GM19240 (cell line): ENCODE data around the gene SPON1.
"Not testable (repeated sequence)": the region's sequence is repeated elsewhere in the genome, so short reads cannot be mapped to it uniquely, and the experiment has no call there.

ENCODE experiments used
- DNase-seq: peaks from one replicate; pipeline ENCODE4 v3.0.0; 2011; ENCODE audit warnings: low spot score; ENCODE audit not compliant: insufficient read length

The SPON1 gene

DNA sequence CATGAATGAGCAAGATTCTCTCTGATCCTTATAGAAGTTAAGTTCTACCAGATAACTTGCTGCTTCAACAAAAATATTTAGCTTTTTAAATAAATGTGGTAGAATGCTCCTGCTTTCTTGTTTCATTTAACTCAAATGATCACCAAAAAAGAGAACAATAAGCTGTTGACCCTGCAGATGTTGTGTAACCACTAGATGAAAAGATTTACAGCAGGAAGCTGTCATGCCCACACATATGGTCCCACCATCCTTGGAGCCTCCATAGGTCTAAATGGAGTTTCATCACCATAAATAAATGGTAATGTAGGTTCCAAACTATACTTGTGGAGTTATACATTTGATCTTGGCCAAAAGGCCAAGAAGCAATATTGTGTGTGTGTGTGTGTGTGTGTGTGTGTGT is 277.7 kb downstream of the SPON1 start:
- no peak for DNase-seq

DNA sequence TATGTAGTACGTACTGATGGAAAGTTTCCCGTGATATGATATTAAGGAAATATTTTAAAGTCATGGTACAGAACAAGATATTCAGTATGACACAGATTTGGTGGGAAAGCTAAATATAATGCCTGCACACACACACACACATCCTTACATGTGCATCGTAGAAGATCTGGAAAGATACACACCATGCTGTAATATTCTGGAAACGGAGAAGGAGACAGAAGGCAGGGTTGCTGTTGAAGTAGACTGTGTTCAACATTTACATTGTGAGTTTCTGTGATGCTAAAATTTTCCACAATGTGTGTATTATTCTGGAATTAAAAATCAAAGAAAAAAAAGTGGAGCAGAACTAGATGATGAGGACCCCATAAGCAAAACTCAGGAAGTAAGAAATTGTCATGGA is 278.4 kb downstream of the SPON1 start:
- DNase-seq = no peak

DNA sequence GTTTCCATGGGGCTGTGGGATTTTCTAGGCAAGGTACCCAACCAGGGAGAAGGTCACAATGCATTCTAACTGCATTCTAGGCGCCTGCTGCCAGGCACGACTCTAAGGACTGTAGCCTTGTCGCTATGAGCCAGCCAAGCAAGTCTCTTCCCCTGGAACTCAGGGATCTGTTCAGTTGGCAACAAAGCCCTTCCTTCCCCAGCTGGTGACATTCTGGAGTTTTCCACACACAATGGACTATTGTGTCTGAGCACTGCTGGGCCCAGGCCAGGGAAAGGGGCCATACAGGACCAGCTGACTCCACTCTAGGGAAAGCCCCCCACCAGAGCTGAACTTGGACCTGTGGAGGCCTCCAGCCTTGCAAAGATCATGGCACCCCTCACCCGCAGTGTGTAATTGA is 279.7 kb downstream of the SPON1 start:
- no peak for DNase-seq

DNA sequence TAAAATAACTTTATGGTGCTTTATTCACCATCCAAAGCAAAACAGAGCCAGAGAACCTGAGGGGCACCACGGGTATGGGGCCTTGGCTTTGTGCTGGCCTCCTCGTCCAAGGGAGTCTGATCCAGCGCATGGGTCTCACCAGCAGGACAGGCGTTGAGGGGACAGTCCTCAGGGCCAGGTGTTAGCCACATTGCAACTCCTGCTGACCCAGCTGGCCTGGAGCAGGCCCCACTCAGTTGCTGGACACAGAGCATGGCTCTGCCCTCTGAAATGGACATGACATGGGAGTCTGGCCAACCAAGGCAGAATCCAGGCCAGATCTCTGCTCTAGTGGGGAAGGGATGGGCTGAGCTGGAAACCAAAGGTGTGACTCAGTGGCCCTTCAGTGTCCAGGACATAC is 280.2 kb downstream of the SPON1 start:
- DNase-seq = no peak

DNA sequence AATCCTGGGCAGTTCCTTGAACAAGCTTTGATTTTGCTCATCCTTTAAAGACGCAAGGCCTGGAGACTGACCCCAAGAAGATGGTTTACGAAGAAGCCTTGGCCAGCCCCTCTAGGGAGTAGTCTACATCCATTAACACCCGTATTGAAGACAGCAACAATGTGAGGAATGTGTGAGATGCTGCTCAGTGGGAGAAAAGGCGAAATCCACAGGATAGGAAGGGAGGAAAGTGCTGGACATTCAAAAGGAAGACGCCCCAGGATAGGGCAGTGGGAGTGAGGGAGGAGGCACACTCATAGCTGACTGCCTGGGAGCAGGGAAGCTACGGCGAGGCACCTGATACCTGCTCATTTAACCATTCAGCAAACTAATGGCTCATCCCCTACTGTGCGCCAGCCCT is 282.4 kb downstream of the SPON1 start:
- no peak for DNase-seq

DNA sequence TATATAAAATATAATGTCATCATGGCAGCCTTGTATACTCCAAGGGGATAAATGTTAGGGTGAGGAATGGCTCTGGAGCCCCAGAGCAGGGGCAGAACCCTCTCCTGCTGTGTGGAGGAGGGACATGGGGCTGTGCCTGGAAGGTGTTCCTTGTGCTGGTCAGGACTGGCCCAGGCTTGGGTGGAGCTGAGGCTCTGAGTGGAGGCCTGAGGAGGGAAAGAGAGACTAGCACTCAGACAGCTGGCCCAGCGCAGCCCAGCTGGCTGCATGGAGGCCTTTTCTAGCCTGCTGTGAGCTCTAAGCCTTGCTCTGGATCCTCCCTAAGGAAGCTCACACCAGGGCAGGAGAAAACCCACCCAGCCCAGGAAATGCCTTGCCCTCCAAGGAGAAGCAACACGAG is 282.9 kb downstream of the SPON1 start:
- no peak for DNase-seq

DNA sequence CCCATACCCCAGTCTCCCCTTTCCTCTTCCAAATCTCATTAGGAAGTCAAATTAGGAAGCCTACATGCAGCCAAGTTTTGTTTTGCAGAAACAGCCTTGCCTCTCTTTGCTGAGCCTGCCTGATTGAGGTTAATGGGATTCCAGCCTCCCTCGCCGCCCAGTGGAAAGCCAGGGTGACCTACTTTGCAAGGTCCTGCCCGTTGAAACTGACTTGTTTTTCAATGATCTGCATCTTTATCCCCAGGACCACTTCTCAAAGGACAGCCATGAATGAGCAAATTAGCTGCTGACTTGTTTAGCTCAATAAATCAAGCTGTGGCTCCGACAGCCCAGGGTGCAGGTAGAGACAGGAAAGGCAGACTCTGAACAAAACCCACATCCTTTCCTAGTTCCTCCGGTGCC is 286.1 kb downstream of the SPON1 start:
- DNase-seq = no peak

DNA sequence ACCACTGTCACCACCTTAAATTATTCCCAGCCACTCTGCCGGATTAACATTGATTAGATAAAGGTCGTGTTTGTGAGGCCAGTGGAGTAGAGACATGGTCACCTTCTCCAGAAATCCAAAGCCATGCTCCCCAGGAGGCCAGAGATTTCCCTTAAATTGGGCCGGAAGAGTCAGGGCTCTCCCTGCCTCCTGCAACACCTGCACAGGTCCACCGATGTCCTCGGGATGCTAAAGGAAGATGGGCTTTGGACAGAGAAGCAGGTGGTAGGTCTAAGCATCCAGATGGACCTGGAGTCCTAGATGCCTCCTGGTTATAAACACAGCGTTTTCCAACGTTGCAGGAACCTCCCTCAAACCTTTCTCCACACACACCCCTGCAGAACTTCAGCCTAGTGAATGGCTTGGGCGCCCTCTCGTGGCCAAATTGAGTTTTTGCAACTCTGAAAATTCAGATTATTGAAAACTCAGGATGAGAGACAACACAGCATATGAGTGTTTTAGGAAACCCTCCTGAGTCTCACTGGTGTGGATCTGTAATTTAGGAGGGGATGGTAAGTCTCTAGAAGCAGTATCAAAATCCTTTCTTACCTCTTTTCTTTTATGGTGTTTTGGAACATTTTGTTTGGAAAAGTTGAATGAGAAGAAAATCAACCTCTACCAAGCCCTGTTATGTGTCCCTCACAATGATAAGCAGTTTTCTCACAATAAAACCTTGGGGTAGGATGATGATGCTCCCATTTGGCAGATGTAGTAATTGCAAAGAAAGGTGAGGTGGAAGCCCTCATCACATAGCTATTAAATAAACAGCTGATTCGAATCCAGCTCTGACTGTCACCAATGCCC is 286.8 kb downstream of the SPON1 start:
- DNase-seq = peak; percentile 24

DNA sequence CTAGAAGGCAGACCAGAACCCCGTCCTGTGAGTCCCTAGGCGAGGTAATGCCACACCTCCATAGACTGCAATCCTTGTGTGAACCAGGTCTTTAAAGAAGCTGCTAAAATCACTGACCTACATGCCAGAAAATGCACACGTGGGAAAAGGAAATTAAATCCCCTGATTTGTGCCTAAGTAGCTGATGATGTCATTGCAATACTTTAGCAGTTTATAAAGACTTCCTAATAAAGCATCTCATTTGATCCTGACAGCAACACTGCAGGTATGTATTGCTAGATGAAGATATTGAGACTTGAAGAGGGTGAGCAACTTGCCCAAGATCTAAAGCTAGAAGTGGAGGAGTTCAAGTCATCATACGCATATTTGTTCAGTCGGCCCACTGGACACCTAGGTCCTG is 289.2 kb downstream of the SPON1 start:
- DNase-seq = no peak

DNA sequence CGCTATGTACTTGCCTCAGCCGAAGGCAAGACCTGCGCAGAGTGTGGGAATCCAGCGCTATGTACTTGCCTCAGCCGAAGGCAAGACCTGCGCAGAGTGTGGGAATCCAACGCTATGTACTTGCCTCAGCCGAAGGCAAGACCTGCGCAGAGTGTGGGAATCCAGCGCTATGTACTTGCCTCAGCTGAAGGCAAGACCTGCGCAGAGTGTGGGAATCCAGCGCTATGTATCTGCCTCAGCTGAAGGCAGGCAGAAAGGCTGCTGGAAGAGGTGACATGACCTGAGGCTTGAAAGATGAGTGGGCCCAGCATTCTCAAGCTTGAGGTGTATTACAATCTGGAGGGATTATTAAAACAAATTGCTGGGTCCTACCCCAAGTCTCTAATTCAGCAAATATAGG is 290.0 kb downstream of the SPON1 start:
- not testable (repeated sequence) for DNase-seq

DNA sequence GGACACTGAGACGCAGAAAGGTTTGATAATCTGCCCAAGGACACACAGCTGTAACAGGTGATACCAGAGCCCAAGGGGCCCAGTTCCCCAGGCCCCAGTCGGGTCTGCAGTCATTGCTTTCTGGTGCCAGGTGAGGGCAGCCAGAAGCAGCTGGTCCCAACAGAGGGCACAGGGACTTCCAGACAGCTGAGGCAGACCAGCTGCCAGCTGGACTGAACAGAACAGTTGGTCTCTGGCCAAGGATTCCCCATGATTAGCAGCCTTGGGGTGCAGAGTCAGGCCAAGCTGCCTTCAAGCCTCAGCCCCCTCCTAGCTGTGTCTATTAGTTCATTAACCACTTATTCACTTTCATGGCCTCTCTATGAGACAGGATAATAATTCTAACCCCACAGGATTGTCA is 290.9 kb downstream of the SPON1 start:
- no peak for DNase-seq

DNA sequence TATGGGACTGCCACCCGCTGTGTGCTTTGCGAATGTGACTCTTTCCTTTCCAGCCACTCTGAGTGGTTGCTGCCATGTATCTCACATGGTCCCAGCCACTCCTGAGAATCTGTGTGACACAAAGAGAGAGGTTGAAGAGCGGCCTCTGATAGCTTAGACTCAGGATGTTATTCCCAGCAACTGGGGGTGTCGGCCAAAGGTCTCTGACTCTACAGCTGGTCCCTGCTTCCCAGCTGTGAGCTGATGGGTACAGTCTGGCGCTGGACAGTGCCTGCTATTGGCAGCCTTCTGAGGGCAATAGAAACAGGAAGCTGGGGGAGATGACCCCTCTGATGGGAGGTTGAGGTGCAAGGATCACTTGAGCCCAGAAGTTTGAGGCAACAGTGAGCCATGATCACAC is 291.3 kb downstream of the SPON1 start:
- DNase-seq = no peak

DNA sequence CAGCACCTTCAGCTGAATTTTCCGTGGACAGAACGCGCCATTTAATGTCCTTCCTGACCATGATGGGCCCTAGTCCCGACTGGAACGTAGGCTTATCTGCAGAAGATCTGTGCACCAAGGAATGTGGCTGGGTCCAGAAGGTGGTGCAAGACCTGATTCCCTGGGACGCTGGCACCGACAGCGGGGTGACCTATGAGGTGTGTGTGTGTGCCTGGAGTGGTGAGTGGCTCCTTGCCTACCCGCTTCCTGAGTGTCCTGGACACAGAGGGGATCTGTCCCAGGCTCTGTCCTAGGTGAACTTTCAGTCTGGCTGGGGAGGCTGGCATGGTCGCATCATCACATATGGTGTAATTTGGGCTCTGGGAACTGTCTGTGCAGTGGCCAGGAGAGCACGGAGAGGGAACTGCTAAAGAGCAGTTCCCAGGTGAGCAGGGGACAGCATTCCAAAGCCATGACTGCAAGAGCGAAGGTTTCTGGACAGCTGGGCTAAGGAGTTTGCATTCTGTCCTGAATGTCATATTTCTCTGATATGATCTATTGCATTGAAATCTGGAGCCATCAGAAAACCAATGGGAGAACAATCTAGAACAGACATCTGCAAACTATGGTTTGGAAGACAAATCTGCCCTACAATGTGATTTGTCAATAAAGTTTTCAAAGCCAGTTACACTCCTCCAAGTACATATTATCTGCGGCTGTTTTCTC is 292.2 kb downstream of the SPON1 start:
- no peak for DNase-seq

DNA sequence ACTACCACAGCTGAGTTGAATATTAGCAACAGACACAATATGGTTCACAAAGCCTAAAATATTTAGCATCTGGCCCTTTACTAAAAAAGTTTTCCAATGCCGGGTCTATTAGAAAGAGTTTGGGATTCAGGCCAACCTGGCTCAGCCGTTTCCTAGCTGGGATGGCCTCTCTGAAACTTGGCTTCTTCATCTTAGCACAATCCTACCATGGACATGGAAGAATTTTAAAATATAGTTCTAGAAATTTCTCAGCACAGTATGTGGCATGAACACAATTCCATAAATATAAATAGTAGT is 292.7 kb downstream of the SPON1 start:
- DNase-seq = no peak

DNA sequence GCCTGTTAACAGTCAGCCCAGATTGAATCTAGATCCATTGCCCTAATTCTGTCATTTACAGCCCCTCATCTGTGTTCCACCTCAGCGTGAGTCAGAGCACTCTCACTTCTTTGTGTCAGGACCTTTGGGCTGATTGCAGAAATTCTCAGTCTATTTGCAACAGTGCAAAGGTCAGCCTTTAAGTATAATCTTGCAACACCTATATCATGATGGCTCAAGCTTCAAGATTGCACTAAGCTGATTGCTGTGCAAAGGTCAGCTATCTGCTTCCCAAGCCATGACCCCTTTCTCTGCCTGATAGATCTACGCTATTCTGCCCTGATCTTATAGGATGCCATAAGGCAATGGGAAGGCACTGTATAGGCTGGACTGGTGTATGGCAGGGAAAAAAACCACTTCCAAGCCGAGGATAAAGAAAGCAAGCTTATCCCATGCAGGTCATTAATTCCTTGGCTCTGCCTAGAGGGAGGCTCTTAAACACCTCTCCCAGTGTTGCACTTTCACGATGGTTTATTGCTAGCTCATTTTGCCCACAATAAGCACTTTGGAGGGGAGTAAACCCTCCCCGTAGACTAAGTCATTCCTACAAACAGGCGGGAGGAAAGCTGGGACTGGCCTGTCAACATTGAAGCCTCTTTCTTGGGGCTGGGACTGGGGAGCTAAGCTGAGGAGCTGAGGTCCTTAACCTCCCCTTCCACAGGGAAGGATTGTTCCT is 295.9 kb downstream of the SPON1 start:
- DNase-seq = no peak

DNA sequence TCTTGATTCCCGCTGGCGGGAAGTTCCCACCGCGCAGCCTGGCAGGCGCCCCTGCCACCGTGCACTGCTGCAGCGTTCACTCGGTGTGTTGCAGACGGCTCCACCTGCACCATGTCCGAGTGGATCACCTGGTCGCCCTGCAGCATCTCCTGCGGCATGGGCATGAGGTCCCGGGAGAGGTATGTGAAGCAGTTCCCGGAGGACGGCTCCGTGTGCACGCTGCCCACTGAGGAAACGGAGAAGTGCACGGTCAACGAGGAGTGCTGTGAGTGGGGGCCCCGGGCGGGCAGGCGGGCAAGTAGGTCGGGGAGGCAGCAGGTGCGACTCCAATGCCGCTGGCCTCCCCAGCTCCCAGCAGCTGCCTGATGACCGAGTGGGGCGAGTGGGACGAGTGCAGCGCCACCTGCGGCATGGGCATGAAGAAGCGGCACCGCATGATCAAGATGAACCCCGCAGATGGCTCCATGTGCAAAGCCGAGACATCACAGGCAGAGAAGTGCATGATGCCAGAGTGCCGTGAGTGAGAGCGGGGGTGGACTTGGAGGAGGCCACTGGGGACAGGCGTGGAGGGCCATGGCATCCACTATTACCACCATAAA is 296.8 kb downstream of the SPON1 start:
- no peak for DNase-seq

DNA sequence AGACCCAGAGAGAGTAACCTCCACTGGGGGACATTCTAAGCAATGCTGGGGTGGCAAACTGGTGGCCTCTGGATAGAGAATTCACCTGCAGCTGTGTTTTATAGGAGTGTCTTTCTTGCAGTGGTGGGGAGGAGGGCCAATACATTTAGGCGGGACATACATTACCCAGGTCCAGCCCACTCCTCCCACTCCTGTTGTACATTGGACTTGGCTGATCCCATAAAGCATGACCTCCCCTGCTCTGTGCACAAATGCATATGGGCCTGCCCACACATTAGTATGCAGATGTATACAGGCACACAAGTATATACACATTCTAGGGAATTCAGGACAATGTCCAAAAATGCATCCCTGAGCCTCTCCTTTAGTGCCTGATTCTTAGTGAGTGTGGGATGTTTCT is 297.4 kb downstream of the SPON1 start:
- no peak for DNase-seq

DNA sequence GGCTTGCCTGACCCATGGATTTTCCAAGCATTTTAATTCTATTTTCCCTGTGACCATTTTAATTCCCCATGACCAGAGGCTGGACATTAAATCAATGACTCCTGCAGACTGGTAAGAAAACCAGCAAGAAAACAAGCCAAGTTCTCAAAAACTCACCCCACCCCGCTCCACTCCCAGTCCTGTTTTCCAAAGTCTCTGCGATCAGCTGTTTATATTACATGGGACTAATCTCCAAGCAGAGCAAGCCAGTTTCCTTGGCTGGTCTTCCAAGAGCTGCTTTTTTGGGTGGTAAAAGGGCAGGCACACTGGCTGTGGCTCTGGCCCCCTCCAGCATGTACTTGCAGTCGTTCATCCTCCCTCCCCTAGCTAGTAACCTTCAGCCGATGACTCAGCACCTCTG is 298.5 kb downstream of the SPON1 start:
- no peak for DNase-seq

DNA sequence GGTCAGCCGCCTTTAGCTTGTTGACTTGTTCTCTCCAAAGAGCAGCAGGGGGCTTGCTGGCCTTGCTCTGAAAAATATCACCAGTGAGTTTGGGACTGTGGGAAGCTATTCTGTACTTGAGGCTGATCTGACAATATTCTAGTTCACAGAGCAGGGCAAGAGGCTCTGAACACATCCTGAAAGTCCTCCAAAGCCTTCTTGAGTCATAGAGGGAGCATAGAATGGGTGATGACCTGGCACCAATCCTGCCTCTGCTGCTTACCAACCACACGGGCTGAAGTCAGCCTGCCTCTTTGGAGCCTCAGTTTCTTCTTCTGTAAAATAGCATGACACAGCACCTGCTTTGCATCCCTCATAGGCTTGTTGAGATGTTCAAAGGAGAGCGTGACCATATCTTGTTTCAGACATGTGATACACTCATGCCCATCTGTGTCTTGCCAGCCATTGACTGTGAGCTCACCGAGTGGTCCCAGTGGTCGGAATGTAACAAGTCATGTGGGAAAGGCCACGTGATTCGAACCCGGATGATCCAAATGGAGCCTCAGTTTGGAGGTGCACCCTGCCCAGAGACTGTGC is 299.8 kb downstream of the SPON1 start:
- no peak for DNase-seq

DNA sequence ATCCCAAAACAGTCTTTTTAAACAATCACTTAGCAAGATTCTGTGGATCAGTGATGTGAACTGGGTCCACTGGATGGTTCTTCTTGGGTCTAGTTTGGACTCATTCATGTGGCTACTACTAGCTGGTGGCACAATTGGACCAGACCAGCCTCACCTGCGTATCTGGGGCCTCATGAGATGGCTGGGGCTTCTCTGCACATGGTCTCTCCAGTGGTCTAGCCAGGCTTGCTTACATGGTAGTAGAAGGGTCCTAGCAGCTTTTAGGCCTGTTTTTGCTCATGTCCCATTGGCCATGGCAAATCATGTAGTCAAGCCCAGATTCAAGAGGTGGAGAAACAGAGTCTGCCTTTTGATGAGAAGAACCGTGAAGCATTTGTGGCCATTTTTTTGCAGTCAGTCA is 302.4 kb downstream of the SPON1 start:
- no peak for DNase-seq

DNA sequence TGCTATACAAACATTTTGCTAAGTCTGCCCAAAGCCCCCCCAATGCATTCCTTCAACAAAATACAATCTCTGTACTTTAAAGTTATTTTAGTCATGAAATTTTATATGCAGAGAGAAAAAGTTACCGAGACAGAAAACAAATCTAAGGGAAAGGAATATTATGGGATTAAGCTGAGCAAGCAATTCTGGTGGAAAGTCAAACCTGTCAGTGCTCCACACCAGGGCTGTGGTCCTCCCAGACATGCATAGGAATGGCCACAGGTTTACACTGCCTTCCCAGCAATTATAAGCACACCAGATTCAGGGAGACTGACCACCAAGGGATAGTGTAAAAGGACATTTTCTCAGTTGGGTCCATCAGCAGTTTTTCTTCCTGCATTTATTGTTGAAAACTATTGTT is 304.1 kb downstream of the SPON1 start:
- no peak for DNase-seq
